B cell (primary cell): ENCODE data around the gene GSC2. TPM values are rescaled to one million over a fixed set of nuclear protein-coding genes. Genes with fewer than 3 reads are reported as not detected.

Source experiments
- ATAC-seq: fragments of 200-7000 bp; cut with Tn5 transposase; one replicate; pipeline ENCODE4 v1.10.0; 2021; ENCODE audit warnings: low read depth, mild to moderate bottlenecking, moderate number of reproducible peaks, moderate library complexity
- CTCF ChIA-PET: fragments of 350-600 bp; sonication (Branson Sonifier 250); formaldehyde crosslinking; loops from one replicate; lab custom pipeline; 2021; ENCODE audit warnings: antibody characterized with exemption, inconsistent platforms; lab: Charles Lee
- POLR2A ChIA-PET: fragments of 350-600 bp; sonication (Branson Sonifier 250); formaldehyde crosslinking; loops from one replicate; lab custom pipeline; 2021; ENCODE audit warnings: antibody characterized with exemption; lab: Charles Lee
- DNase-seq: peaks from one replicate; pipeline ENCODE4 v3.0.0; 2013
- H2AFZ ChIP-seq: 2 replicates; pipeline ENCODE4 v1.6.1; 2012; ENCODE audit warnings: mild to moderate bottlenecking, low read depth, low read length; ENCODE audit not compliant: insufficient read depth, poor library complexity, severe bottlenecking
- H3K27ac ChIP-seq, 2 donors: 1 replicate in 1 of 2; 2 replicates in 1 of 2; pipeline ENCODE4 v1.5.1; 2012 to 2013; ENCODE audit warnings: low read length in 2 of 2, mild to moderate bottlenecking in 2 of 2, moderate library complexity in 1 of 2
- H3K27me3 ChIP-seq, 4 experiments: fragments of 200-600 bp in 1 of 4; sonication (generic) in 1 of 4; replicated peaks in 1 of 4; 1 replicate in 2 of 4; 2 replicates in 2 of 4; pipeline versions ENCODE4 v1.6.1 to v1.7.0; 2013 to 2016; ENCODE audit warnings: low read length in 3 of 4, mild to moderate bottlenecking in 2 of 4, mixed read lengths in 1 of 4, moderate library complexity in 1 of 4; ENCODE audit not compliant: insufficient read depth in 4 of 4, control insufficient read depth in 3 of 4; ENCODE audit errors: control extremely low read depth in 1 of 4
- H3K36me3 ChIP-seq, 2 experiments: replicated peaks in 1 of 2; 1 replicate in 1 of 2; 2 replicates in 1 of 2; pipeline versions ENCODE4 v1.6.1 to v1.7.1; 2013; ENCODE audit warnings: low read length in 1 of 2; ENCODE audit not compliant: insufficient read depth in 2 of 2, control insufficient read depth in 1 of 2; ENCODE audit errors: control extremely low read depth in 1 of 2, extremely low read depth in 1 of 2
- H3K4me1 ChIP-seq, 2 donors: fragments of 200-600 bp in 1 of 2; sonication (generic) in 1 of 2; 1 replicate in 1 of 2; 2 replicates in 1 of 2; pipeline versions ENCODE4 v1.5.1 to v1.6.1; 2013 to 2017; ENCODE audit warnings: low read length in 2 of 2; ENCODE audit not compliant: control insufficient read depth in 2 of 2, insufficient read depth in 2 of 2
- H3K4me2 ChIP-seq: replicated peaks from 2 replicates; pipeline ENCODE3; 2012; ENCODE audit warnings: mild to moderate bottlenecking, low read depth, low read length; ENCODE audit not compliant: poor library complexity, severe bottlenecking
- H3K4me3 ChIP-seq, 5 experiments: fragments of 200-600 bp in 1 of 5; sonication (generic) in 1 of 5; 1 replicate in 3 of 5; 2 replicates in 2 of 5; pipeline versions ENCODE4 v1.5.1 to v1.7.0; 2011 to 2016; ENCODE audit warnings: low read length in 4 of 5, mild to moderate bottlenecking in 4 of 5, low read depth in 2 of 5, control low read depth in 1 of 5, moderate library complexity in 1 of 5; ENCODE audit not compliant: insufficient read depth in 1 of 5; ENCODE audit errors: control extremely low read depth in 1 of 5, extremely low read depth in 1 of 5
- H3K79me2 ChIP-seq: fragments of 200-600 bp; sonication (generic); one replicate; pipeline ENCODE4 v1.6.0; 2016; ENCODE audit warnings: low read length; ENCODE audit not compliant: control insufficient read depth, insufficient read depth
- H3K9ac ChIP-seq: fragments of 200-600 bp; sonication (generic); 2 replicates; pipeline ENCODE4 v1.6.1; 2017; ENCODE audit warnings: mild to moderate bottlenecking, low read length, moderate library complexity
- H3K9me3 ChIP-seq, 3 donors: one replicate each; pipeline versions ENCODE4 v1.6.1 to v1.7.1; 2013; ENCODE audit warnings: low read length in 2 of 3; ENCODE audit not compliant: control insufficient read depth in 2 of 3, insufficient read depth in 1 of 3; ENCODE audit errors: control extremely low read depth in 1 of 3
- H4K20me1 ChIP-seq: 2 replicates; pipeline ENCODE4 v1.6.0; 2012; ENCODE audit warnings: mild to moderate bottlenecking, low read length; ENCODE audit not compliant: insufficient read depth, control insufficient read depth, poor library complexity, severe bottlenecking
- H3K27ac Mint-ChIP-seq: one replicate; pipeline ENCODE4 v1.8.0; 2021; ENCODE audit warnings: mixed read lengths
- H3K27me3 Mint-ChIP-seq: one replicate; pipeline ENCODE4 v1.8.0; 2021; ENCODE audit warnings: mixed read lengths
- H3K4me1 Mint-ChIP-seq: one replicate; pipeline ENCODE4 v1.8.0; 2021; ENCODE audit warnings: mixed read lengths
- H3K4me3 Mint-ChIP-seq: one replicate; pipeline ENCODE4 v1.8.0; 2021; ENCODE audit warnings: mixed read lengths
- H3K9me3 Mint-ChIP-seq: one replicate; pipeline ENCODE4 v1.8.0; 2022; ENCODE audit warnings: mixed read lengths; ENCODE audit not compliant: insufficient read depth
- EZH2 ChIP-seq: IDR thresholded peaks from 2 replicates; pipeline ENCODE4 v1.6.1; 2012; ENCODE audit warnings: borderline replicate concordance, low read depth, mild to moderate bottlenecking, moderate library complexity, low read length; ENCODE audit not compliant: insufficient read depth, poor library complexity, severe bottlenecking
- WGBS: methylation state at CpG from one replicate; pipeline ENCODE4 v1.1.5; 2013; ENCODE audit warnings: missing lambda C conversion rate; ENCODE audit not compliant: insufficient coverage; 5-methylcytosine and 5-hydroxymethylcytosine counted together
- intact Hi-C: fragments of 100-400 bp; cut with micrococcal nuclease; formaldehyde crosslinking; loops from one replicate; pipeline ENCODE4 v1.10.0; 2022
- polyA plus RNA-seq: library from polyadenylated mRNA; depleted of rRNA; stranded (reverse); fragments of >200 nt; gene quantifications from 2 replicates; pipeline ENCODE4 v1.2.3, GENCODE V29; 2012
- total RNA-seq, 2 donors: library from RNA; stranded (reverse); fragments of 120-200 nt in 1 of 2; gene quantifications; 1 replicate in 1 of 2; 2 replicates in 1 of 2; pipeline versions ENCODE4 v1.2.3 to v1.2.4, GENCODE V29; 2013 to 2022
- TF ChIP-seq, protein P1 (sequence below): fragments of 200-600 bp; IDR thresholded peaks from one replicate; pipeline ENCODE4 v1.8.0; 2022; ENCODE audit warnings: antibody characterized with exemption, mild to moderate bottlenecking

Gene GSC2
- total and polyA plus RNA-seq, 2 donors (not counting 1 experiment from before 2014, with no cell fraction given) = not detected

DNA sequence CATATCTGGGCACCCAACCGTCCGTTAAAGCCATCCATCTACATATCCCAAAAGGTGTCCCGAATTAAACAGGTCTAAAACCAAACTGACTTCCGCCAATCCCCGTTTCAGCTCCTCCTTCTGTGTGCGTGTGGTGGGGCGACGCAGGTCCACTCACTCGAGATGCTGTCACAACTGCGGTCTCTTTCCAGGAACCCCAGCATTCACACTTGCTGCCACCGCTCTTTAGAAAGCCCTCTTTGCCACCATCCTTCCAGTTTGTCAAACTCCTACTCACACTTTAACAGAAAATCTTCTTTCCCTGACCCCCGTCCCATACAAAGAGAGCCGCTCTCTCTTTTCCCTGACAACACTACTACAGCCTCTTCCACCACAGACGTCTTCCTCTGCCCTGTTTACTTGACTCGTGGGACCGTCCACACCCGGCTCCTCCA is 6.1 kb downstream of the GSC2 start:
- peaks cover 26% of the 10 kb centered on the region for H3K79me2 ChIP-seq
- ChIA-PET POLR2A (interaction anchor here (0.9 to 2.4 kb wide), 6 partner anchors 22 to 486 kb away, joined by 3 to 20 read pairs (median 5); partner anchors contain the start of genes CDC45, DGCR2 and SLC25A1), CTCF (interaction anchor here (0.6 to 7.2 kb wide), 23 partner anchors 10 to 486 kb away, joined by 3 to 73 read pairs (median 4); partner anchors contain the start of genes C22orf39, CDC45, DGCR2 and SLC25A1)
- peak overlapping the region; percentile 95 for H3K9ac ChIP-seq
- WGBS = 5% methylated on average over 17 of the region's 17 CpGs
- peaks cover 0 to 34% of the 10 kb centered on the region in 2 experiments for H3K36me3 ChIP-seq
- peaks cover 16% of the 10 kb centered on the region for H3K4me1 Mint-ChIP-seq
- peaks cover 0 to 5% (median 0%) of the 10 kb centered on the region in 3 donors for H3K9me3 ChIP-seq
- intact Hi-C loops = loop anchor here (1.0 to 5.0 kb wide), 9 partner anchors 22 to 486 kb away; partner anchors contain the start of genes CDC45, CLTCL1, DGCR2 and MRPL40
- H3K4me3 ChIP-seq = peak overlapping the region; percentile 78 to 96 (median 87)
- peaks cover 0 to 17% (median 8%) of the 10 kb centered on the region in 4 experiments for H3K27me3 ChIP-seq
- DNase-seq = no peak
- peak overlapping the region; percentile 85 to 94 for H3K27ac ChIP-seq
- H3K4me3 Mint-ChIP-seq = peak overlapping the region; percentile 99
- peaks cover 9 to 17% of the 10 kb centered on the region in 2 donors for H3K4me1 ChIP-seq
- H4K20me1 ChIP-seq = peaks cover 3% of the 10 kb centered on the region
- peak overlapping the region; percentile 88 for H2AFZ ChIP-seq
- peak overlapping the region; percentile 95 for H3K4me2 ChIP-seq
- H3K9me3 Mint-ChIP-seq = no peaks in the 10 kb centered on the region
- peak overlapping the region; percentile 97 for H3K27ac Mint-ChIP-seq
- peaks cover 9% of the 10 kb centered on the region for H3K27me3 Mint-ChIP-seq
- TF ChIP-seq, protein P1, sequence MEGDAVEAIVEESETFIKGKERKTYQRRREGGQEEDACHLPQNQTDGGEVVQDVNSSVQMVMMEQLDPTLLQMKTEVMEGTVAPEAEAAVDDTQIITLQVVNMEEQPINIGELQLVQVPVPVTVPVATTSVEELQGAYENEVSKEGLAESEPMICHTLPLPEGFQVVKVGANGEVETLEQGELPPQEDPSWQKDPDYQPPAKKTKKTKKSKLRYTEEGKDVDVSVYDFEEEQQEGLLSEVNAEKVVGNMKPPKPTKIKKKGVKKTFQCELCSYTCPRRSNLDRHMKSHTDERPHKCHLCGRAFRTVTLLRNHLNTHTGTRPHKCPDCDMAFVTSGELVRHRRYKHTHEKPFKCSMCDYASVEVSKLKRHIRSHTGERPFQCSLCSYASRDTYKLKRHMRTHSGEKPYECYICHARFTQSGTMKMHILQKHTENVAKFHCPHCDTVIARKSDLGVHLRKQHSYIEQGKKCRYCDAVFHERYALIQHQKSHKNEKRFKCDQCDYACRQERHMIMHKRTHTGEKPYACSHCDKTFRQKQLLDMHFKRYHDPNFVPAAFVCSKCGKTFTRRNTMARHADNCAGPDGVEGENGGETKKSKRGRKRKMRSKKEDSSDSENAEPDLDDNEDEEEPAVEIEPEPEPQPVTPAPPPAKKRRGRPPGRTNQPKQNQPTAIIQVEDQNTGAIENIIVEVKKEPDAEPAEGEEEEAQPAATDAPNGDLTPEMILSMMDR = no peak
- no peak for TF ChIP-seq EZH2
- no peak for ATAC-seq

DNA sequence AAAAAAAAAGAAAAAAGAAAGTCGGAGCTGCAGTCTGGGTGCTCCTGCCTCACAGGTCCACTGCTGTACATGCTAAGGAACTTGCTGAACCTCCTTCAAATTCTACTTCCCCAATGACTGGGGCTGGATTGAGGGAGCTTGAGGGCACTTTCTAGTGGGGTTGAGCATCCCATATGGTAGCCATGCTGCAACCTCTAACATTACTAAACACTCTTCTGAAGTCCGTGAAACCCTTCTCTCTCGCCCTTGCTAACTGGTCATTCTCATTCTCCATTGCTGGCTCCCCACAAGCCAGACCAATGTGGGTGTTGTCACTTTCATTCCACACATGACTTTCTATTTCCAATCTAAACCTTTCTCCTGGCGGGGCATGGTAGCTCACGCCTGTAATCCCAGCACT is 6.9 kb downstream of the GSC2 start:
- Histone ChIP-seq H3K9me3 (no peaks in the 10 kb centered on the region), H3K79me2 (peaks cover 26% of the 10 kb centered on the region), H3K4me3 (no peak overlapping the region), H3K4me1 (peaks cover 5 to 12% of the 10 kb centered on the region in 2 donors), H3K4me2 (peak overlapping the region; percentile 95), H3K9ac (no peak overlapping the region), H2AFZ (no peak overlapping the region), H3K36me3 (peaks cover 0 to 42% of the 10 kb centered on the region in 2 experiments), H3K27me3 (peaks cover 0 to 9% (median 4%) of the 10 kb centered on the region in 4 experiments), H3K27ac (no peak overlapping the region), H4K20me1 (peaks cover 3% of the 10 kb centered on the region)
- H3K4me3 Mint-ChIP-seq = peak overlapping the region; percentile 99
- ChIA-PET POLR2A (interaction anchor here (0.7 to 2.4 kb wide), 2 partner anchors 21 to 288 kb away, joined by 3 to 20 read pairs; partner anchors contain the start of genes DGCR2 and HIRA), CTCF (interaction anchor here (1.2 to 7.2 kb wide), 6 partner anchors 30 to 487 kb away, joined by 4 to 73 read pairs (median 15); partner anchors contain the start of gene SLC25A1)
- TF ChIP-seq EZH2 = no peak
- TF ChIP-seq, protein P1 = no peak
- peaks cover 9% of the 10 kb centered on the region for H3K27me3 Mint-ChIP-seq
- intact Hi-C loops = loop anchor here (5.0 kb wide), 1 partner anchor 36 kb away; no protein-coding TSS in a partner anchor
- 100% methylated on average over 4 of the region's 5 CpGs for WGBS
- peaks cover 15% of the 10 kb centered on the region for H3K4me1 Mint-ChIP-seq
- ATAC-seq = no peak
- no peak overlapping the region for H3K27ac Mint-ChIP-seq
- no peak for DNase-seq
- no peaks in the 10 kb centered on the region for H3K9me3 Mint-ChIP-seq
